Upper lobe of left lung (tissue), 4 donors: ENCODE results near the gene ASB13.

Source experiments
- CTCF ChIP-seq, 6 experiments: fragments of 450-650 bp in 4 of 6; fragments of 200-600 bp in 2 of 6; sonication (generic) in 2 of 6; IDR thresholded peaks; one replicate each; pipeline ENCODE4 v1.5.1; 2016 to 2019; ENCODE audit warnings: antibody characterized with exemption in 6 of 6
- POLR2AphosphoS5 ChIP-seq, 2 donors: sonication (generic); formaldehyde crosslinking; IDR thresholded peaks; one replicate each; pipeline ENCODE4 v1.5.1; 2017; ENCODE audit warnings: antibody characterized with exemption in 2 of 2

DNA sequence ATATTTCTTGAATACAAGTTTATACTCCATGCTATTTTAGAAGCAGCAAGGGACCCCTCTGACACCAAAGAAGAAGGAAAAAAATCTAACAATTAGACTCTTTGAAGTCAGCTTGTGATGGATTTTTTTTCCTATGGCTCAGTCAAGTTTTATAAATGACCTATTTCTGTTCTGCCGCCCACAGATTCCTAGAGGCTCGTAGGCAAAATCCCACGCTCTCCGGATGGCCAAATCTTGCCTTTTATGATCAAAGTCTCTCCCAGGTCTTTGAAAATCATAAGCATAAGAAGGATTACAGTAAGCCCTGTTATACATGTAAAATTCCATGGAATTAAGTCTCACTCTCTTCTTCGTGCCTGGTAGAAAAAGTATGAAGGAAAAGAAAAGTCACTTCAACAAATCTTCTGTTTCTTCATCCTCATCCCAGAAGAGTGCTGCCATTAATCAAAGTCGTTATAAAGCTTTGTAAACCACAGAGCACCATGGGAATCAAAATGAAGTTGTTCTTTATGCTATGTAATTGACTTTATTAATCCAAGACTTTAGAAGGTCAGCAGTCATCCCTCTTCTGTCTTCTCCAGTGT, 33.1 kb downstream of the ASB13 start:
- TF ChIP-seq POLR2AphosphoS5 (IDR thresholded peaks at IDR 0.05) (no peak), CTCF (IDR thresholded peaks at IDR 0.05) (no peak)
